AG09319 (cell line): ENCODE results near the gene ANAPC16.

Experiments used
- DNase-seq: peaks from one replicate; pipeline ENCODE4 v3.0.0-alpha.2; 2010; ENCODE audit warnings: low read depth; ENCODE audit errors: extremely low read depth
- CTCF ChIP-seq: IDR thresholded peaks from 2 replicates; pipeline ENCODE4 v1.5.1; 2011; ENCODE audit warnings: low read depth, mild to moderate bottlenecking, inconsistent platforms, low read length, moderate library complexity

ANAPC16 gene

DNA sequence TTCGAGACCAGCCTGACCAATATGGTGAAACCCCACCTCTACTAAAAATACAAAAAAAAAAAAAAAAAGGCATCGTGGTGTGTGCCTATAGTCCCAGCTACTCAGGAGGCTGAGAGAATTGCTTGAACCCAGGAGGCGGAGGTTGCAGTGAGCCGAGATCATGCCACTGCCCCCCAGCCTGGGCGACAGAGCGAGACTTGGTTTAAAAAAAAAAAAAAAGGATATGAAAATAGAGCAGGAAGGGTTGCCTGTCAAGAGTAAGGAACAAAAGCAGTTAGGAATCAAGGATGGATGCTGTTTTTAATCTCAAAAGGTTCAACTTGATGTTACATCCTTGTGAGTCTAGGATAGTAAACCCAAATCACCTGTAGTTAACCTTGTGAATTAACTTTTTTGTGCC is 12.0 kb downstream of the ANAPC16 start:
- no peak for TF ChIP-seq CTCF
- DNase-seq, result no peak

DNA sequence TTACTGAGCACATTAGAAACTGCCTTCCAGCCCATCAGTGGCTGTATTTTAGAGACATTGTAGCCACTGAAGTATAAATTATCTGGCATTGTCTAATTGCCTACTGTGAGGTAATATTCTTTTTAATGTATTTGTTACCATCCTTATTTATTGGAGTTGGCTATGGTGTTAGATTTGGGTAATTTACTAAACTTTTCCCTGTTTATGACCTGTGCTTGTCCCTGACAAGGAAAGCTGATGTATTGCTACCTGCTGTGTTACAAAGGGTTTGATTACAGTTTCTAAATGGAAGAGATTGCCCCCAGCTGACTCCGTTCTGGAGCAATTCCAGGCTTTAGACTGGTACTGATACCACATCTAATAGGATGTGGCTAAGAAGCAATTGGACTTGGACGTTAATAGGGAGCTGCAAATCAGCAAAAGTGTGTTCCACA is 12.5 kb downstream of the ANAPC16 start:
- TF ChIP-seq CTCF, result no peak
- no peak for DNase-seq

GRCh38 chr10:72229261-72230251 is 13.7 kb downstream of the ANAPC16 start:
- no peak for TF ChIP-seq CTCF
- DNase-seq, result peak; percentile 75

GRCh38 chr10:72233621-72234020 is 17.8 kb downstream of the ANAPC16 start:
- TF ChIP-seq CTCF, result no peak
- DNase-seq, result no peak

- DNase-seq, result no peak
- no peak for TF ChIP-seq CTCF
Observed at GRCh38 chr10:72234560-72235095, 18.8 kb downstream of the ANAPC16 start.

- DNase-seq, result no peak
- no peak for TF ChIP-seq CTCF
Observed at GRCh38 chr10:72235544-72236279, 19.9 kb downstream of the ANAPC16 start.
